HG03095 (cell line): ENCODE results near the gene ATXN7.

Source experiments
- ATAC-seq: cut with Tn5 transposase; IDR thresholded peaks from one replicate; pipeline ENCODE4 v1.9.1; 2021; ENCODE audit warnings: moderate library complexity; ENCODE audit not compliant: unreplicated experiment

ATXN7 gene

GRCh38 chr3:63960048-63960711, 96.5 kb downstream of the ATXN7 start:
- no peak for ATAC-seq

GRCh38 chr3:63961891-63962290, 98.2 kb downstream of the ATXN7 start:
- ATAC-seq: peak; percentile 86

- ATAC-seq: no peak
These were observed 99.8 kb downstream of the ATXN7 start for GRCh38 chr3:63963496-63963895.

- no peak for ATAC-seq
These were observed 101.2 kb downstream of the ATXN7 start for GRCh38 chr3:63964681-63965485.

- no peak for ATAC-seq
These were observed 102.3 kb downstream of the ATXN7 start for GRCh38 chr3:63966007-63966406.

- ATAC-seq: no peak
These were observed 103.2 kb downstream of the ATXN7 start for GRCh38 chr3:63966871-63967270.

GRCh38 chr3:63967675-63968611, 104.3 kb downstream of the ATXN7 start:
- peak; percentile 47 for ATAC-seq

GRCh38 chr3:63968612-63969350, 105.1 kb downstream of the ATXN7 start:
- ATAC-seq: peak; percentile 29

- ATAC-seq: no peak
These were observed 106.2 kb downstream of the ATXN7 start for GRCh38 chr3:63969876-63970275.

- ATAC-seq: no peak
These were observed 107.2 kb downstream of the ATXN7 start for GRCh38 chr3:63970631-63971475.

GRCh38 chr3:63972196-63972595, 108.5 kb downstream of the ATXN7 start:
- ATAC-seq: no peak

- ATAC-seq: no peak
These were observed 109.3 kb downstream of the ATXN7 start for GRCh38 chr3:63972987-63973386.

GRCh38 chr3:63973406-63973805, 109.7 kb downstream of the ATXN7 start:
- no peak for ATAC-seq

GRCh38 chr3:63974451-63974850, 110.8 kb downstream of the ATXN7 start:
- ATAC-seq: no peak

- ATAC-seq: no peak
These were observed 112.1 kb downstream of the ATXN7 start for GRCh38 chr3:63975723-63976122.

GRCh38 chr3:63976161-63976871, 112.6 kb downstream of the ATXN7 start:
- no peak for ATAC-seq

- ATAC-seq: no peak
These were observed 113.2 kb downstream of the ATXN7 start for GRCh38 chr3:63976872-63977200.

GRCh38 chr3:63977893-63978292, 114.2 kb downstream of the ATXN7 start:
- ATAC-seq: no peak
